Hepatocyte (in vitro differentiated cells): ENCODE data around the gene COX7A2L.

Experiments used
- EZH2 ChIP-seq: fragments of 200-600 bp; sonication (generic); IDR thresholded peaks from 2 replicates; pipeline ENCODE4 v1.6.1; 2016; ENCODE audit warnings: antibody characterized with exemption, mild to moderate bottlenecking, borderline replicate concordance
- TF ChIP-seq, protein P1 (sequence below): fragments of 200-600 bp; sonication (generic); IDR thresholded peaks from 2 replicates; pipeline ENCODE4 v1.5.1; 2016; ENCODE audit warnings: antibody characterized with exemption, mild to moderate bottlenecking; ENCODE audit not compliant: poor library complexity

DNA sequence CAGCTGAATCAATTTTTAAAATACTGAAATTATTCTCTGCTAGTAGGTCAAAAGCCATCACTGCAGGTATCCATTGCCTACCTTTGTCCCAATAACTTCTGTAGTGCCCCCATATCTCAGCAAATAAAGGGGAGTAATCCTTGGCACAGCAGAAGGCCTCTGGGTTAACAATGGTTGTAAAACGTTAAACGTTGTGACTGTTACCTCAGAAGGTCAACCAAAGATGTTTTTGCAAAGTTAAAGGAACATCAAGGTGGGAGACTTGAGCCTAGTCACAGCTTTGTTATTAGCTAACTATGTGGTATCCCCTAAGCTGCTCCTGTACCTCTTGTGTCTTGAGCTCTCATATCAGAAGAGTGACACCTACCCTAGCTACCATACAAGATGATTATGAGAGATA, 60.5 kb downstream of the COX7A2L start:
- no peak for TF ChIP-seq EZH2
- TF ChIP-seq, protein P1, sequence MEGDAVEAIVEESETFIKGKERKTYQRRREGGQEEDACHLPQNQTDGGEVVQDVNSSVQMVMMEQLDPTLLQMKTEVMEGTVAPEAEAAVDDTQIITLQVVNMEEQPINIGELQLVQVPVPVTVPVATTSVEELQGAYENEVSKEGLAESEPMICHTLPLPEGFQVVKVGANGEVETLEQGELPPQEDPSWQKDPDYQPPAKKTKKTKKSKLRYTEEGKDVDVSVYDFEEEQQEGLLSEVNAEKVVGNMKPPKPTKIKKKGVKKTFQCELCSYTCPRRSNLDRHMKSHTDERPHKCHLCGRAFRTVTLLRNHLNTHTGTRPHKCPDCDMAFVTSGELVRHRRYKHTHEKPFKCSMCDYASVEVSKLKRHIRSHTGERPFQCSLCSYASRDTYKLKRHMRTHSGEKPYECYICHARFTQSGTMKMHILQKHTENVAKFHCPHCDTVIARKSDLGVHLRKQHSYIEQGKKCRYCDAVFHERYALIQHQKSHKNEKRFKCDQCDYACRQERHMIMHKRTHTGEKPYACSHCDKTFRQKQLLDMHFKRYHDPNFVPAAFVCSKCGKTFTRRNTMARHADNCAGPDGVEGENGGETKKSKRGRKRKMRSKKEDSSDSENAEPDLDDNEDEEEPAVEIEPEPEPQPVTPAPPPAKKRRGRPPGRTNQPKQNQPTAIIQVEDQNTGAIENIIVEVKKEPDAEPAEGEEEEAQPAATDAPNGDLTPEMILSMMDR = no peak
